Measurements from ENCODE around the gene TRAM2.
A peak's percentile ranks its signal among the peaks of the same experiment; 100 is the strongest.

Gene TRAM2

DNA sequence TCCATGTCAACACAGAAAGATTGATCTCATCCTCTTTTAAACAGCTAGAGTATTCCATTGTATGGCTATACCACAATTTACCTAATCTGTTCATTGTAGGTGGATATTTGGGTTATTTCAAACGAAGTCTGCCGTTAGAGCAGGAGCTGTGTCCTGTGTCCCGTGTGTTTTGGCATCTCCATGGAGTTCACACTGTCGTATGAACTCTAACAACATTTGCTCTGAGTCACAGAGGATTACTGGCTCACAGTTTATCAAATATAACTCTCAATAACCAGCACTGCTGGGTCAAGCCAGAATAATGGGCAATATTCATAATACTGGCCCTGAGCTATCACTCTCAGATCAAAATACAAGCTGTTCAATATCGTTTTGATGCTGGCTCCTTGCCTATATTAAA, 16.4 kb downstream of the TRAM2 start:
- H3K27me3 Mint-ChIP-seq, result no peaks in the 10 kb centered on the region
- no peaks in the 10 kb centered on the region for H3K9me3 Mint-ChIP-seq
- H3K27ac Mint-ChIP-seq, result no peak overlapping the region
- H3K4me1 Mint-ChIP-seq, result peaks cover 30% of the 10 kb centered on the region
- peaks cover 7% of the 10 kb centered on the region for H3K36me3 Mint-ChIP-seq
- no peak overlapping the region for H3K4me3 Mint-ChIP-seq

DNA sequence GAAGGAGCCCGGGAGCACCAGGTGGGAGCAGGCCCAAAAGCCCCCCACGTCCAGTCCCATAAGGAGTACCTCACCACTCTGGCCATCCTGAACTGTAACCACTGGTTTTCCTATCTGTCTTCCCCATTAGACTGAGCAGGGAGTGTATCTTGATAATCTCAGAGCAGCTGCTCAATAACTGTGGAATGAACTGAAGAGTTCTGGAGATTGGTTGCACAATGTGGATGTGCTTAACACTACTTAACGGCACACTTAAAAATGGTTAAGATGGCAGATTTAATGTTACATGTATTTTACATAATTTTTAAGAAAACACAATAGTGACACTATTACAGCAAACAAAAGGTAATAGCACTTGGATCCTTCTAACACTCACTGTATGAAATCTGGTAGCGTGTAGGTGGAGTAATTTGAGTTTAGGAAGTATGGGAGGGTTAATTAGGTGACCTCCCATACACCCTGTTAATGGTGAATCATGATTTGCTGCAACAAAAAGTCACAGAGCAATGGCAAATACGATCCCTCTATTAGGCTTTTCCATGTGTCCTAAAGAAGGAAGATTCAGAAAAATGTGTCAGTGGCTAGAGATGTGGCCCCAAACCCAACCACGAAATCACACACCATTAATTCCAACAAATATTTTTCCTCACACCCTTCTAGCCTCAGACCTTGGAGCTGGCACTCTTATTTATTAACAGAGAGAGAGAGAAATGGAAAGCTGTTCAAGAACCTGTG, 18.4 kb downstream of the TRAM2 start:
- H3K4me1 Mint-ChIP-seq, result peaks cover 25% of the 10 kb centered on the region
- H3K9me3 Mint-ChIP-seq, result no peaks in the 10 kb centered on the region
- H3K27ac Mint-ChIP-seq, result no peak overlapping the region
- no peak overlapping the region for H3K4me3 Mint-ChIP-seq
- no peaks in the 10 kb centered on the region for H3K27me3 Mint-ChIP-seq
- peaks cover 8% of the 10 kb centered on the region for H3K36me3 Mint-ChIP-seq

DNA sequence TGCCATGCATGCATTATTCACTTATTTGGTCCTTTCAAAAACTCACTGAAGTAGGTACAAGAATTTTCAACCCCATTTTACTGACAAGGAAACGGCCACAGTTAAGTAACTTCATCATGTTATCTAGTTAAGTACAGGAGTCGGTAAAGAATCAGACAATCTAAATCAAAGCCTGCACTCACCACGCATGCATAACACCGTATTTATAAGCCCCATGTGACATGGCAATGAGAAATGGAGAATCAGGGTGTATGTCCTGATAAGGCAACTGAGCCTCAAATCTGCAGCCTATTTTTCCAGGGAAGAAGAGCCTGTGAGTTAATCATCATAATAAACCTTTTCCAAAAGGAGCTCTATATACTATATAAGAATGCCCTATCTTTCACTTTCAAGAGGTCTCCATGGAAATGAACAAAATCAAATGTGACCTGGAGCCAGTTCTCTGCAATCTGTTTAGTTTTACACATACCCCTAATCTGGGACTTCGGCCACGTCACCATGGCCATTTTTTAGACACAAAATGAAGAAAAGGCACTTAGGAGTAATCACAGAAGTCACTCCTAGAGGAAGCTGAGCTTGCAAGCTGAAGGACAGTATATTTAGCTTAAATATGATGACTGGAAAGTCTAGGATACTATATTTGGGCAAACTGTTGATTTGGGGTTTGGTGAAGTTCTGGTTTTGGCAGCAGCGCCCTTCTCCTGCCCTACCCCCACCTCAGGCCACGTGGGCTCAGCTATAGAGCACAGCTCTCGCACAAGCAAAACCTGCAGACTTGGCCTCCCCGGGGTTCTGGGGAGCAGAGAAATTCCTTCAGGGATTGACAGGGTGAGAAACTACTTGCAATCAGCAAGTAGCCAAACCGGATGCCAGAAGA, 19.2 kb downstream of the TRAM2 start:
- peaks cover 8% of the 10 kb centered on the region for H3K36me3 Mint-ChIP-seq
- H3K27ac Mint-ChIP-seq, result no peak overlapping the region
- no peak overlapping the region for H3K4me3 Mint-ChIP-seq
- peaks cover 21% of the 10 kb centered on the region for H3K4me1 Mint-ChIP-seq
- H3K9me3 Mint-ChIP-seq, result no peaks in the 10 kb centered on the region
- H3K27me3 Mint-ChIP-seq, result no peaks in the 10 kb centered on the region

DNA sequence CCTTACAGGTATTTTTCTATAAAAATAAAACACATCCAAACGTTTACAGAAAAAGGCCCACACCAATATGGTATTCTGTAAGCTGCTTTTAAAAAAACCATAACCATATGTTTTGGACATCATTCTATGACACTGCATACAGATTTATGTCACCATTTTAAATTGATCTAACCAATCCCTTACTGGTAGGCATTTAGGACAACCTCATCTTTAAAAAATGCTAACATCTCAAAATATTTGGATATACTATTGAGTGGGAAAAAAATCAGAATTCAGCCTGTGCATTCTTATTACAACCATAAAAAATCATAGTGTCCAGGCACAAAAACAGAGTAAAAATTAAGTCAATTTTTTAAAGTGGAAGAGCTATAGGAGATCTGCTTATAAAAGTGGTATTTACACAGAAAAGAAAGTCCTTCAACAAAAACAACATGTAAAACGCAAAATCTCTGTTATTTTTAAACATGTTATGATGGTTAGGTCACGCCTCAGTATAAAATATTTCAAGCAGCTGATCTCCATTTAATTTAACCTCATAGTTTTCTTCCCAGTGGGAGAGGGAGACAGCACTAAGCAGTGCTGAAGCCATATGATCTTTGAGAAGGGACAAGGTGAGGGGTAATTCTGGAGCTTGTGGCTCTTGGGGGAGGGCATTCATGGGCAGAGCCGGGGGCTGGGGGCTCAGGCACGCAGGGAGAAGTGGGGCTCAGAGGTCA, 21.2 kb downstream of the TRAM2 start:
- H3K36me3 Mint-ChIP-seq, result peaks cover 5% of the 10 kb centered on the region
- peaks cover 21% of the 10 kb centered on the region for H3K4me1 Mint-ChIP-seq
- no peaks in the 10 kb centered on the region for H3K9me3 Mint-ChIP-seq
- H3K27ac Mint-ChIP-seq, result no peak overlapping the region
- no peak overlapping the region for H3K4me3 Mint-ChIP-seq
- H3K27me3 Mint-ChIP-seq, result no peaks in the 10 kb centered on the region

DNA sequence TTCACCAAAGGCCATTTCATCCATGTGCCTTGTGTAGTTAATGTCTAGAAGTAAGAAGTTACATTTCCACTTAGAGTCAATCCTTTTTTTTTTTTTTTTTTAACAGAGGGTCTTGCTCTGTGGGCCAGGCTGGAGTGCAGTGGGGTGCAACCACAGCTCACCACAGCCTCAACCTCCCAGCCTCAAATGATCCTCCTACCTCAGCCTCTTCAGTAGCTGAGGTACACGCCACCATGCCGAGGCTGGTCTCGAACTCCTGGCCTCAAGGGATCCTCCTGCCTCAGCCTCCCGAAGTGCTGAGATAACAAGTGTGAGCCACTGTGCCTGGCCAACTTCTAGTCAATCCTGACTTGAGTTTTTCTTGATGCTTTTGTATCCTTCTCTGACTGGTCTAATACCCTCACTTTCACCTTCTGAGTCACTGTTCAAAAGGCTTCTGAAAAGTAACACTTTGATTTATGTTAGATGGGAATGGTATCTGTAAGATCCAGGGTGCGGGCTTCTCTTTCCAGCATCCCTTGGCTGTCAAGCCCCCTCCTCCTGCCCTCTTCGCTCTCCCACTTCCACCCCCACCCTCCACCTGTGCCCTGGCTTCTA, 22.1 kb downstream of the TRAM2 start:
- H3K27ac Mint-ChIP-seq, result no peak overlapping the region
- peaks cover 25% of the 10 kb centered on the region for H3K4me1 Mint-ChIP-seq
- no peaks in the 10 kb centered on the region for H3K27me3 Mint-ChIP-seq
- peaks cover 9% of the 10 kb centered on the region for H3K36me3 Mint-ChIP-seq
- no peak overlapping the region for H3K4me3 Mint-ChIP-seq
- no peaks in the 10 kb centered on the region for H3K9me3 Mint-ChIP-seq

DNA sequence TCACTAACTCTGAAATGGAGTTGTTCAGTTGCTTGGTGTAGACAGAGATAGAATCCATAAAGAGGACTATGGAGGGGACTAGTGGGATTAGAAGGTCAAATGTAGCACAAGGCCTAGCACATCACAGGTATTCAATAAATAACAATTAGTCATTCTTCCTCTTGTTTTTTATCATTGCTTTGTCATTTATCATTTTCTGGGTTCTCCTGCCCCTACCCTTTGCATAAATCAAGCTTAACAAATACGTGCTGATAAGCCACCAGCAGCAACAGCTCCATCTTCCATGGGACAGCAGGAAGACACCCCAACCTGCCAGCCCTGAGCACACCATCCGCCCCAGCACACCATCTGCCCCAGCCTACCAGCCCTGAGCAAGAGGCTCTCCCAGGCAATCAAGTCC, 23.1 kb downstream of the TRAM2 start:
- no peaks in the 10 kb centered on the region for H3K27me3 Mint-ChIP-seq
- no peak overlapping the region for H3K4me3 Mint-ChIP-seq
- no peaks in the 10 kb centered on the region for H3K9me3 Mint-ChIP-seq
- peaks cover 10% of the 10 kb centered on the region for H3K36me3 Mint-ChIP-seq
- H3K27ac Mint-ChIP-seq, result no peak overlapping the region
- peaks cover 26% of the 10 kb centered on the region for H3K4me1 Mint-ChIP-seq

DNA sequence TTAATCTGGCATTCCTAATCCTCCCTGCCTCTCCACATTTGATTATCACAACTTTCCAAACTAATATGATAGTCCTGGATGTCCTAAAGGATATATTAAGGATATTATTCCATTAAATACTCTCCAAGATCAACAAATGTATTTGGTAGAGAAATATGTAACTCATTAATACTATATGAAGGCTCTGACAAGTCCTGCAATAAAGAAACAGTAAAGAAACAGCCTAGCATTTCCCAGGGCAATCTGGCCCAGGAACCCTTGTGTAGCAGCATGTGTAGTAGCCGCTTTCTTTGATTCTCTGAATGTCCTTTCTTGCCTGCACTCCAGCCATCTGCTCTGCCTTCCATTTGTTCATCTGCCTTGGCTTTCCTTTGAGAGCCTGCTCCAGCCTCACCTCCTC, 23.7 kb downstream of the TRAM2 start:
- peaks cover 7% of the 10 kb centered on the region for H3K36me3 Mint-ChIP-seq
- no peaks in the 10 kb centered on the region for H3K9me3 Mint-ChIP-seq
- H3K27ac Mint-ChIP-seq, result no peak overlapping the region
- no peak overlapping the region for H3K4me3 Mint-ChIP-seq
- H3K4me1 Mint-ChIP-seq, result peaks cover 20% of the 10 kb centered on the region
- no peaks in the 10 kb centered on the region for H3K27me3 Mint-ChIP-seq

DNA sequence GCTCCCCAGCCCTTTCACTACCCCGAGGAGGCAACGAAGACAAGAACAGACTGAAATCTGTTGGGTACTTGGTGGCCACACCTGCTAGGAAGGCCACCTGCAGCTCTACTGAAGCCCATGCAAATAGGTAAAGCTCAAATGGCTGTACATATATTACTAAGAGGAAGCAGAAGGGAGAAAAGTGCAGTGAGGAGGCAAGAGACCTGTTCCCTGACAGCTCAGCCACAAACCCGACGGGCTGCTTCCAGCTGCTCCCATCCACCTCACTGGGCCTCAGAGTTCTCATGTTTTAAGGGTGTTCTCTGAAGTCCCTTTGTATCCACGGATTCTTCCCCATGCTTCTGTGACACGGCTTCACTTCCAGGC, 24.6 kb downstream of the TRAM2 start:
- Mint-ChIP-seq H3K9me3 (no peaks in the 10 kb centered on the region), H3K4me3 (no peak overlapping the region), H3K27ac (no peak overlapping the region), H3K27me3 (no peaks in the 10 kb centered on the region), H3K4me1 (peaks cover 20% of the 10 kb centered on the region), H3K36me3 (peaks cover 8% of the 10 kb centered on the region)

DNA sequence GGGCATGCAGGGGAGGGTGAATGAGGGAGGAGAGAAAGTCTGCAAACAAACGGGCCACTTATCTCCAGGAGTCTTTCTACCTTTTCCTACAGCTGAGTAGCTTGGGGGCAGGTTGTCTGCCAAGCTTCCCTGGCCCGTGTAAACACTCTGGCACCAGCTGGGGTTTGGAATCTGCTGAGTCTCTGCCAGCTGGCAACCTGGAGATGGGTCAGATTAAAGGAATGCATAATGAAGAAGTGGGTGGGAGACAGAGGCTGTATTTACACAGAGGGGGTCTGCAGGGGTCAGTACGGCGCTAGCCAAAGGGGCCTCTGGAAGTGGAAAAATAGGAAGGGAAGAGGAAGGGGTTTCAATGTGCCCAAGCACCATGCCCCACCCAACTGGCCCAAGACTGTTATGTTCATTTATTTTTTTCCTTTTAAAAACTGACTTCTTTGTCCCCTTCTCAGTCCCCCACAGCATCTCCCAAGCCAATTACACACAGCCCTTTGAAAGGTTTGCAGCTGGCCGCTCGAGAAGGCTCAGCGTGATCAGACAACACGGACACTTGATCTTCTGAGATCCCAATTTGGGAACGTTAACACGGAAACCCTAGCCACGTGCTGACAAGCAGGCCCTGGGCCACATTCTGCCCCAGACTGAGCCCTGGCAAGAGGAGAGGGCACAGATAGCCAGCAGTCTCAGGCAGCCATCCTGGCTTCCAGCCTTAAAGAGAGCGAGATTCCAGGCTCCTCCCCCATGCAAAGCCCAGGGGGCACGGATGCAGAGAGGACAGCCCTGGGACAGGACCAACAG, 25.2 kb downstream of the TRAM2 start:
- Mint-ChIP-seq H3K36me3 (peaks cover 8% of the 10 kb centered on the region), H3K27ac (no peak overlapping the region), H3K4me1 (peaks cover 20% of the 10 kb centered on the region)

DNA sequence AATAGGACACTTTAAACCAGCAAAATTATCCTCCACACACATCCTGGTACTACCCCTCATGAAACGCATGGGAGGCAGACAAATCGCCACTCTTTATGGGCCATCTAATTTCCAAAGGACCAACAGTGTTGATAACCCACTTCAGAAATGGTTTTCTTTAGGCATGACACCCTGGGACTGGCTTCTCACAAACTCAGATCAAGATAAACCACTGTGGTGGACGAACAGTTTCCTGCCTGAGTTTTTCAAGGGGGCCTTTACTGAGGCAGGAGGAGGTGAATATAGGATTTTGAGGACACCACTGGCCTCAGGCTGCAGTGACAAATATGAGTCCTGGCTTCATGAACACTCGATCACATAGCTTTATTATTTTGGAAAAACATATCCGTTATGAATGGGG, 26.0 kb downstream of the TRAM2 start:
- Mint-ChIP-seq H3K4me1 (peaks cover 24% of the 10 kb centered on the region), H3K4me3 (no peak overlapping the region), H3K27ac (no peak overlapping the region), H3K36me3 (peaks cover 8% of the 10 kb centered on the region), H3K9me3 (no peaks in the 10 kb centered on the region), H3K27me3 (no peaks in the 10 kb centered on the region)

More for the DNA sequence above, 25.2 kb downstream of the TRAM2 start:
- no peaks in the 10 kb centered on the region for H3K9me3 Mint-ChIP-seq
- H3K4me3 Mint-ChIP-seq, result no peak overlapping the region
- no peaks in the 10 kb centered on the region for H3K27me3 Mint-ChIP-seq

DNA sequence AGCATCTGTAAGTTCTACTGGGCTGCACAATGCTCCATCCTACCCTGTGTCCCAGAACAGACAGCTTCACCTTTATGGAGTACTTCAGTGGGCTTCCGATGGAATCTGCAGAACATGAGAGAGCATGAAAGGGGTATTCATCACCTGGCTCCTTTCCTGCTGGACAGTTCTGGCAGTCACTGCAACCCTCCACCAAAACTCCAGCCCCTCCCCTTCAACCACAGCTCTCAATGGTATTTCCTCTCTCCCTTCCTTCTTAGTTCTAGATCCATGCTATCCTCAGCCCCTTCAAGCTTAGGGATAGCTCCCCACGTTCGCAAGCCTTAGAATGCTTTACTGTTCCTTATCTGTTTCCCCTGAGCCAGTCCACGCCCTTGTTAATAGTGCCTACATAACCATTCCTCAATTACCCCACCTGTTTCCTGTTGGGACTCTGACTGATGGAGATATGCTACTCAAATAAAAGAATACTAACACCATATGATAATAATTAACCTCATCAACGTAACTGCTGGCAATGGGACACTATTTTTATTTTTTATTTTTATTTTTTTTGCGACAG, 26.8 kb downstream of the TRAM2 start:
- Mint-ChIP-seq H3K9me3 (no peaks in the 10 kb centered on the region), H3K27ac (peak overlapping the region; percentile 15), H3K36me3 (peaks cover 8% of the 10 kb centered on the region), H3K27me3 (no peaks in the 10 kb centered on the region), H3K4me3 (no peak overlapping the region), H3K4me1 (peaks cover 20% of the 10 kb centered on the region)

DNA sequence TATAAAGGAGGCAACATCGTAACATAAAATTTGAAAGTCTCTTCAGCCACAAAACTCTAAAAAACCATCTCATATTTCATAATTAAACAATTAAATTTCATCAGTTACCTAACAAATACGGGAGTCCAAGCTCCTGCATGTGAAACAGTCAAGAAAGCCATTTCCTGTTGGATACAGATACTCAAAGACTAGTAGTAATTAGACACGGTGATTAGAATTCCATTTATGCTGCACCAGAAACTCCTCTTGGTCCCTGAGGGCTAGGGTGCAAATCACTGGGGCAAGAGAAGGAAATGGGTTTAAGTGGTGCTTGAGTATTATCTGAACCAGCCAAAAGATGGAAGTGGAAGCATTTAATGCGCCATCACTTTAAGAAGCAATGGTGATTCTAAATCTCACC, 27.4 kb downstream of the TRAM2 start:
- H3K4me1 Mint-ChIP-seq, result peaks cover 20% of the 10 kb centered on the region
- no peak overlapping the region for H3K4me3 Mint-ChIP-seq

DNA sequence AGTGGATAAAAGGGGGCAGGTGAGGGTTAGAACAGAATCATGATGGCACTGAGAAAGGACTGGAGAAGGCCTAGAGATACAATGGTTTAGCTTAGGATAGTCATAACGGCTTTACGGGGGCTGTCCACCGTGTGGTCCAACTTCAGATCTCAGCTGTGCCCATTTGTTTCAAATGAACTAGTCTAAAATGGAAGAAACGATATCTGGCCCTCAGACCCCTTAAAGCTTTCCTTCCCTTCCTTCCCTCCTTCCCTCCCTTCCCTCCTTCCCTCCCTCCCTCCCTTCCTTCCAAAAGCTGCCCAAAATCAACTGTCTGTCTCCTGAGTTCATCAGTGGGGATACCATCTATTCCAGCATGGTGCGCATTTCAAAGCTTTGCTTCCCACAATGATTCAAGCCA, 27.9 kb downstream of the TRAM2 start:
- peaks cover 13% of the 10 kb centered on the region for H3K36me3 Mint-ChIP-seq
- no peak overlapping the region for H3K4me3 Mint-ChIP-seq
- H3K27ac Mint-ChIP-seq, result no peak overlapping the region
- H3K27me3 Mint-ChIP-seq, result no peaks in the 10 kb centered on the region
- H3K9me3 Mint-ChIP-seq, result no peaks in the 10 kb centered on the region
- H3K4me1 Mint-ChIP-seq, result peaks cover 20% of the 10 kb centered on the region

More for the DNA sequence above, 27.4 kb downstream of the TRAM2 start:
- Mint-ChIP-seq H3K36me3 (peaks cover 12% of the 10 kb centered on the region), H3K27me3 (no peaks in the 10 kb centered on the region), H3K9me3 (no peaks in the 10 kb centered on the region), H3K27ac (no peak overlapping the region)

DNA sequence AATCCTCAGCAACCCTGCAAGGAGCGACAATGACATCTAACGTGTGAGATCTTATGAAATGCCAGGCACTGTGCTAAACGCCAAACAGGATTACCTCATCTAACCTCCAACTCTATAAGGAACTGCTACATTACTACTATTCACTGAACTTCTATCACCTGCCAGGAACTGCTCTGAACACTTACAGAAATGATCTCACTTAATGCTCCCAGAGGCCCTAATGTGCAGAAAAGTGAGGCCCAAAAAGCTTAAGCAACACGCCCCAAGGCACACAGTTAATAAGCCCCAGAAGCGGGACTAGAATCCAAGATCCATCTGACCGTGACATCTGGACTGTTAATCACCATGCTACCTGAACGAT, 28.5 kb downstream of the TRAM2 start:
- Mint-ChIP-seq H3K9me3 (no peaks in the 10 kb centered on the region), H3K27ac (no peak overlapping the region), H3K27me3 (no peaks in the 10 kb centered on the region), H3K4me1 (peaks cover 13% of the 10 kb centered on the region), H3K36me3 (peaks cover 13% of the 10 kb centered on the region), H3K4me3 (no peak overlapping the region)

Measured in activated naive CD4-positive, alpha-beta T cell treated with anti-CD3 and anti-CD28 coated beads, Interleukin-2, amount 50 U/mL, for 24 hours (primary cell).